GM12865 (cell line): Measurements from ENCODE around the gene SERPINA7.
A peak's percentile ranks its signal among the peaks of the same experiment; 100 is the strongest.

ENCODE experiments used
- DNase-seq: peaks from one replicate; pipeline ENCODE4 v3.0.0; 2010; ENCODE audit warnings: low read depth
- H3K4me3 ChIP-seq: 2 replicates; pipeline ENCODE4 v1.5.1; 2011; ENCODE audit warnings: mild to moderate bottlenecking, low read depth, low read length, control low read depth
- TF ChIP-seq, protein P1 (sequence below): IDR thresholded peaks from 2 replicates; pipeline ENCODE4 v1.5.1; 2011; ENCODE audit warnings: low read length, control low read depth, low read depth, inconsistent platforms; ENCODE audit not compliant: insufficient read depth; ENCODE audit errors: missing control alignments

Gene SERPINA7, protein sequence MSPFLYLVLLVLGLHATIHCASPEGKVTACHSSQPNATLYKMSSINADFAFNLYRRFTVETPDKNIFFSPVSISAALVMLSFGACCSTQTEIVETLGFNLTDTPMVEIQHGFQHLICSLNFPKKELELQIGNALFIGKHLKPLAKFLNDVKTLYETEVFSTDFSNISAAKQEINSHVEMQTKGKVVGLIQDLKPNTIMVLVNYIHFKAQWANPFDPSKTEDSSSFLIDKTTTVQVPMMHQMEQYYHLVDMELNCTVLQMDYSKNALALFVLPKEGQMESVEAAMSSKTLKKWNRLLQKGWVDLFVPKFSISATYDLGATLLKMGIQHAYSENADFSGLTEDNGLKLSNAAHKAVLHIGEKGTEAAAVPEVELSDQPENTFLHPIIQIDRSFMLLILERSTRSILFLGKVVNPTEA

DNA sequence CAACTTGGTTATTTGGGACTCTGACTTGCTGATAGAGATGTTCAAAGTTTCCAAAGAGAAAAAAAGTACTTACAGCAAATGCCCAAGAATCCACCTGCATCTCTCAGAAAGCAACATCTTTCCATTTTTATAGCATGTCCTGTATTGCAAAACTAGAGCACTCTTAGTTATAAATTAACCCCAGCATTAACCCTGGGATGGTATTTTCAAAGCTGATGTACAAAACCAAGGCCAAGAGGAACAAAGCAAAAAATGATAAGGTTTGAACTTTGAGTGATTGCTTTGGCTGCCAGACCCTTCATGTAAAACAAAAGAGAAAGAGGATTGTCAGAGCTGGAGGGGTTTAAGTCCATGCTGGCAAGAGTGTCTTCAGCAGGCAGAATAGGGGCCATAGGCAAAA lies at the start of gene SERPINA7:
Gene SERPINA7 (minus strand): TSS at position 103 of the 400 bp plus-strand sequence. CDS start 1,669 bp downstream, outside the sequence.
- no peak within 1 kb of the TSS for H3K4me3 ChIP-seq
- TF ChIP-seq, protein P1, sequence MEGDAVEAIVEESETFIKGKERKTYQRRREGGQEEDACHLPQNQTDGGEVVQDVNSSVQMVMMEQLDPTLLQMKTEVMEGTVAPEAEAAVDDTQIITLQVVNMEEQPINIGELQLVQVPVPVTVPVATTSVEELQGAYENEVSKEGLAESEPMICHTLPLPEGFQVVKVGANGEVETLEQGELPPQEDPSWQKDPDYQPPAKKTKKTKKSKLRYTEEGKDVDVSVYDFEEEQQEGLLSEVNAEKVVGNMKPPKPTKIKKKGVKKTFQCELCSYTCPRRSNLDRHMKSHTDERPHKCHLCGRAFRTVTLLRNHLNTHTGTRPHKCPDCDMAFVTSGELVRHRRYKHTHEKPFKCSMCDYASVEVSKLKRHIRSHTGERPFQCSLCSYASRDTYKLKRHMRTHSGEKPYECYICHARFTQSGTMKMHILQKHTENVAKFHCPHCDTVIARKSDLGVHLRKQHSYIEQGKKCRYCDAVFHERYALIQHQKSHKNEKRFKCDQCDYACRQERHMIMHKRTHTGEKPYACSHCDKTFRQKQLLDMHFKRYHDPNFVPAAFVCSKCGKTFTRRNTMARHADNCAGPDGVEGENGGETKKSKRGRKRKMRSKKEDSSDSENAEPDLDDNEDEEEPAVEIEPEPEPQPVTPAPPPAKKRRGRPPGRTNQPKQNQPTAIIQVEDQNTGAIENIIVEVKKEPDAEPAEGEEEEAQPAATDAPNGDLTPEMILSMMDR: no peak
- DNase-seq: no peak

DNA sequence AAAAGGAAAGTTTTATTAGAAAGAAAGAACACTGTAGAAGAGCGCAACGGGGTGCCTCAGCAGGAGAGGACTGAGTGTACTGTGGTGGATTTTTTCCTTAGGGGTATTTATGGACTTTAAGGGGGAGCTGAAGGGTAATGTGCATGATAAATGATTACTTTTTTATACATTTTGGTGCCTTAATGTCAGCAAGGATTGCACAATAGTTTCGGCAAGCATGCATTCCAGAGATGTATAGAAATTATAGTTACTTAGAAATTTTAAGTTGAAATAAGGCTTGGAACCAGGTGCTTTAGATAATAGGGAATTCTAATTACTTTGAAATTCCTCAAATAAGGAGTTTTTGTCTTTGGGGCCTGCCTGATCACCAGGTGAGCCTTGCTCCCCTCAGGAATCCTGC lies 30.5 kb upstream of the SERPINA7 start:
- TF ChIP-seq, protein P1: no peak
- H3K4me3 ChIP-seq: no peak overlapping the region
- no peak for DNase-seq

DNA sequence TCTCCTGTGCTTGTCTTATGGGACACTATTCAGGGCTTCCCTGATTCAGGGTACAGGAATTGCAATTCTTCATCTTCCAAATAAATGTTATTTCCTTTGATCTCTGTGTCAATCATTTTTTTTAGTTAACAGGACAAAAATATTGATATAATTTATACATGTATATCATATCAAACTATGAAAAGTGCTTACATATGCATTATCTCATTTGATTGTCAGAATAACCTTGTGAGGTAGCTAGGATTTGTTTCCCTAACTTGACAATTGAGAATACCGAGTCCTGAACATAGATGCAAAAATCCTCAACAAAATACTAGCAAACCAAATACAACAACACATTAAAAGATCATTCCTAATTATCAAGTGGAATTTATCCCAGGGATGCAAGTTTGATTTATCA lies 11.5 kb upstream of the SERPINA7 start:
- H3K4me3 ChIP-seq: no peak overlapping the region
- TF ChIP-seq, protein P1: no peak
- no peak for DNase-seq

DNA sequence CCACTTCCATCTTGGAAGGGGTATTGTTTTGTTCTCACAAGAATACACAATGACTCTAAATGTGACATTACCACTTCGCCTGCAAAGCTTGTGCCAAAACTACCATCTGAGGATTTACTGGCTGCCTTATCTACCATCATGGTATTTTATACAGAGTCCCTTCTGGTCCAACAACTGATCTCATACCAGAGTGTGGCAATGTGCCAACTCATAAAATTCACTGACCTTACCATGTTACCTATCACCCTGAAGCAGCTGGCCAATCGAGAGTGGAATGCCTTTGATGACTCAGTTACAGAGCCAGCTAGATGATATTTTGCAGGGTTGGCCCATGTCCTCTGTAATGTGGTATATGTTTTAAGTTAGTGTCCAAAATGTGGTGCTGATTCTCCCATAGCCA lies 3.8 kb upstream of the SERPINA7 start:
- TF ChIP-seq, protein P1: no peak
- H3K4me3 ChIP-seq: no peak overlapping the region
- no peak for DNase-seq

DNA sequence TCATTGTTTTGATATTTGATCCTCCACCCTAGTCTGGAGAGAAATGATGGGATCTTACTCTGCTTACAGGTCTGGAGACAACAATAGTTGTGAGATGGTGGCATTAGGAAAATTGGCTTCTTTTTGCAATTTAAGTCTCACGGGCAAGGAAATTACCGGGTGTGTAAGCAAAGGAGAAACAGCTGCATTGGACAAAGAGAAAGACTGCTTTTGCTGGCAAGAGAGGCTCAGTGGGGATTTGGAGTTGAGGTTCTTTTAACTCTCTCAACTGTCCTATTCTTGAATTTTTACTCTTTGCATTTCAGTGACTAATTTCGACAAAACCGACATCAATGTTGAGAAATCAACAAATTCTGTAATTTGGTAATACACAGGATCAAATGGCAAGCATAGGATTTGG lies 2.3 kb upstream of the SERPINA7 start:
- no peak for DNase-seq
- H3K4me3 ChIP-seq: no peak overlapping the region
- TF ChIP-seq, protein P1: no peak

DNA sequence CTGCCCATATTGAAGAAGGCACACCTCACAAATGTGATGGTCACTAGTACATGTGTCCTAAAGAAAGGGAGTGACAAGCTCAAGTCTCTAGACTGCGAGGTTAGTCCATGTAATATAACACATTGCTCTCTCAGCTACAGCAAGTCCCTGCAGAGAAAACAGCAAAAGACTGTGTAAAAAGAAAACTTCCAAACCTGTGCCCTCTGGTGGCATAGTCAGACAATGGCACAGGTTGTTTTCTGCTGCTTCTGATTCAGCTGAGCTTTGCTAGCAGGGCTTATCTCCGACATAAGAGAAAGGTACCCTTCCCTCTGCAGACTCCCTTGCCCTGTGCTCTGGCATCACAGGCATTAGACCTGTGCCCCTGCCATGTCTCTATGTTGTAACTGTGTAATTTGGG lies 1.4 kb upstream of the SERPINA7 start:
- TF ChIP-seq, protein P1: peak; percentile 11
- no peak for DNase-seq
- H3K4me3 ChIP-seq: no peak overlapping the region
